ENCODE results near the gene MZT2B. TPM values are rescaled to one million over a fixed set of nuclear protein-coding genes. Genes with fewer than 3 reads are reported as not detected.
A peak's percentile ranks its signal among the peaks of the same experiment; 100 is the strongest.
"Not testable (repeated sequence)": the region's sequence is repeated elsewhere in the genome, so short reads cannot be mapped to it uniquely, and the experiment has no call there.

Gene MZT2B
- total RNA-seq, 4 donors from 2014 or later, result 97.4 to 180 (median 142) TPM

DNA sequence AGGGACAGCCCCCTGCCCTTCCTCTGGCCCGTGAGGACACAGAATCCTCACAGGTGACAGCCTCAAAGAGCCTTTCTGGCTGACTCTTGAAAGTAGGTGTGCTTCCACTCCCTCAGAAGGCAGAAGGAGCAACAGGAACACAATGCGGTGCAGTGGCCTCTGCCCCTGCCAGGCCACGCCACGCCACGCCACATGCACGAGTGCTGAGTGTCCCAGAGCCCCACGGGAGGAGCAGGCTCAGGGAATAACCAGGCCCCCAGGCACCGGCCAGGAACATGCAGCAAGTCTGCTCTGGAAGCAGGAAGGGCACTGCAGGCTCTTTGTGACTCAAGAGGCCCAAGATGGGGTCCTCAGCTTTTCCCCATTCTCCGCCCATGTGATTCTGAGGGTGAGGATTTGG lies 19.1 kb upstream of the MZT2B start:
- Histone ChIP-seq H3K27me3 (no peaks in the 10 kb centered on the region), H3K4me3 (no peak overlapping the region), H3K27ac (no peak overlapping the region), H3K4me1 (no peaks in the 10 kb centered on the region), H3K9me3 (no peaks in the 10 kb centered on the region), H3K36me3 (peaks cover 10 to 100% (median 20%) of the 10 kb centered on the region in 3 donors)
- no peak for DNase-seq
- 93 to 100% methylated on average over 1 to 7 of the region's 9 CpGs for WGBS, 2 donors
- TF ChIP-seq, protein P1, sequence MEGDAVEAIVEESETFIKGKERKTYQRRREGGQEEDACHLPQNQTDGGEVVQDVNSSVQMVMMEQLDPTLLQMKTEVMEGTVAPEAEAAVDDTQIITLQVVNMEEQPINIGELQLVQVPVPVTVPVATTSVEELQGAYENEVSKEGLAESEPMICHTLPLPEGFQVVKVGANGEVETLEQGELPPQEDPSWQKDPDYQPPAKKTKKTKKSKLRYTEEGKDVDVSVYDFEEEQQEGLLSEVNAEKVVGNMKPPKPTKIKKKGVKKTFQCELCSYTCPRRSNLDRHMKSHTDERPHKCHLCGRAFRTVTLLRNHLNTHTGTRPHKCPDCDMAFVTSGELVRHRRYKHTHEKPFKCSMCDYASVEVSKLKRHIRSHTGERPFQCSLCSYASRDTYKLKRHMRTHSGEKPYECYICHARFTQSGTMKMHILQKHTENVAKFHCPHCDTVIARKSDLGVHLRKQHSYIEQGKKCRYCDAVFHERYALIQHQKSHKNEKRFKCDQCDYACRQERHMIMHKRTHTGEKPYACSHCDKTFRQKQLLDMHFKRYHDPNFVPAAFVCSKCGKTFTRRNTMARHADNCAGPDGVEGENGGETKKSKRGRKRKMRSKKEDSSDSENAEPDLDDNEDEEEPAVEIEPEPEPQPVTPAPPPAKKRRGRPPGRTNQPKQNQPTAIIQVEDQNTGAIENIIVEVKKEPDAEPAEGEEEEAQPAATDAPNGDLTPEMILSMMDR (IDR thresholded peaks at IDR 0.05), result no peak
- no peak for TF ChIP-seq POLR2A (IDR thresholded peaks at IDR 0.05)
- intact Hi-C loops (cut with DNase I), result no loop called here

DNA sequence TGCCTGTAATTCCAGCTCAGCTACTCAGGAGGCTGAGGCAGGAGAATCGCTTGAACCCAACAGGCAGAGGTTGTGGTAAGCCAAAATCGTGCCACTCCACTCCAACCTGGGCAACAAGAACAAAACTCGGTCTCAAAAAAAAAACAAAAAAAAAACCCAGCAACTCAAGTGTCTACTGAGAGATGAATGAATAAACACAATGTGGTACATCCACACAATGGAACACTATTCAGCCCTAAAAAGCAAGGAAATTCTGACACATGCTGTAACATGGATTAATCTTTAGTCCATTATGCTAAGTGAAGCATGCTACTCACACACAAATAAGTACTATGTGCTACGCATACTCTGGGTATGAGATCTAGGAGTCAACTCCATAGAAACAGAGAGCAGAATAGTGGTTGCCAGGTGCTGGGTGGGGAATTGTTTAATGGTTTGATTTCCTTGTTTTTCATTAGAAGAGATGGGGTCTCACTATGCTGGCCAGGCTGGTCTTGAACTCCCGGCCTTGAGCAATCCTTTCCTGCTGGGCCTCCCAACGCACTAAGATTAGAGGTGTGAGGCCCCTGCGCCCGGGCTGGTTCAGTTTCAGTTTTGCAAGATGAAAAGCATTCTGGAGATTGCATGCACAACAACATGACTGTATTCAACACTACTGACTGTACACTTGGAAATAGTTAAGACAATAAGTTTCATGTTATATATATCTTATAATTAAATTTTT lies 16.6 kb upstream of the MZT2B start:
- Histone ChIP-seq H3K4me3 (no peak overlapping the region), H3K36me3 (peaks cover 10 to 100% (median 28%) of the 10 kb centered on the region in 3 donors), H3K4me1 (no peaks in the 10 kb centered on the region), H3K9me3 (no peaks in the 10 kb centered on the region), H3K27ac (no peak overlapping the region), H3K27me3 (no peaks in the 10 kb centered on the region)
- intact Hi-C loops (cut with DNase I), result no loop called here
- DNase-seq, result no peak
- 95 to 96% methylated on average over 5 to 8 of the region's 8 CpGs for WGBS, 2 donors
- no peak for TF ChIP-seq POLR2A (IDR thresholded peaks at IDR 0.05)
- TF ChIP-seq, protein P1 (IDR thresholded peaks at IDR 0.05), result no peak

DNA sequence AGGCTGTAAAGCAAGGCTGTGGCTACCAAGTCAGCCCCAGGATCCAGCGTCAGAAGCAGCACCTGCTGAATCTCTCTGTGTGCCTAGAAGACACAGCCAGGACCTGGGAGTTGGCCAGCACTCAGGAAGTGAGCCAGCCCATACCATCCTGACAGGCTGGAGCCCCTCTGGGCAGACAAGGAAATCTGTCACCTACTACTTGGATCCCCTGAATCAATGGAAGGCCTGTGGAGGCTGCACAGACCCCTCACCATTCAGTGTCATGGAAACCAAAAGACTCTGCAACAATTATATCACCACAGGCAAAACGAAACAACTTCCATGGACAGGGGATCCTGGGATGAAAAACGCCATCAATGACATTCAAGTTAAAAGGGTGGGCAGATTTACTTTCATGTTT lies 15.5 kb upstream of the MZT2B start:
- H3K4me3 ChIP-seq; H3K9me3 ChIP-seq; intact Hi-C loops (cut with DNase I); H3K4me1 ChIP-seq; H3K27ac ChIP-seq; H3K27me3 ChIP-seq; DNase-seq: not testable (repeated sequence)
- peaks cover 12 to 100% (median 28%) of the 10 kb centered on the region in 3 donors for H3K36me3 ChIP-seq
- WGBS, 2 donors, result 81% methylated on average over 2 of the region's 3 CpGs

DNA sequence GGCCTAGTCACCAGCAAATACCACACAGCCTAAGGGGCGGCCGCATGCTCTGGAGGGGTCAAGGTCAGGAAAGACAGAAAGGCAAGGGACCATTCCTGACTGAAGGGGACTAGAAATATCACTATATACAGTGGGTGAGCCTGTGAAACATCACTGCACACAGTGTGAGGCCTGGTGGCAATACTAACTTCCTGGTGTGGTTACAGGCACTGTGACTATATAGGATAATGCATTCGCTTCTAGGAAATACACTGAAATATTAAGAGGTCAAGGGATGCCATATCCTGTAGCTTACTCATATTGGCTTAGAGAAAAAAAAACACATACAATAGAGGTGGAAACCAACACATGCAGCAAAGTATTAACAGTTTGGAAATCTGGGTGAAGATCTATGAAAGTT lies 12.9 kb upstream of the MZT2B start:
- WGBS, 2 donors, result 60 to 96% methylated on average over 1 to 3 of the region's 3 CpGs
- H3K36me3 ChIP-seq, result peaks cover 12 to 100% (median 12%) of the 10 kb centered on the region in 3 donors
- intact Hi-C loops (cut with DNase I); DNase-seq; H3K4me1 ChIP-seq; H3K4me3 ChIP-seq; H3K27ac ChIP-seq; H3K9me3 ChIP-seq; H3K27me3 ChIP-seq: not testable (repeated sequence)

DNA sequence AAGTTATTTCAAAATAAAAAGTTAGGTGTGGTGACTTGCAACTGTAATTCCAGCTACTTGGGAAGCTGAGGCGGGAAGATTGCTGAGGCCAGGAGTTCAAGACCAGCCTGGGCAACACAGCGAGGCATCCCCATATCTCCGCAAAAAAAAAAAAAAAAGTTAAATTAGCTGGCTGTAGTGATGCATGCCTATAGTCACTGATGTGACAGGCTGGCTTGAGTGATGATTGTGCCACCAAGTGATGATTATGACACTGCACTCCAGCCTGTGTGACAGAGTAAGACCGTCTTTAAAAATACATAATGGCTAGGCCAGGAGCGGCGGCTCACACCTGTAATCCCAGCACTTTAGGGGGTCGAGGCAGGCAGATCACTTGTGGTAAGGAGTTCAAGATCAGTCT lies 12.2 kb upstream of the MZT2B start:
- H3K4me3 ChIP-seq, result no peak overlapping the region
- peaks cover 8 to 100% (median 9%) of the 10 kb centered on the region in 3 donors for H3K36me3 ChIP-seq
- H3K27me3 ChIP-seq, result no peaks in the 10 kb centered on the region
- WGBS, 2 donors, result 92 to 93% methylated on average over 7 of the region's 7 CpGs
- DNase-seq, result no peak
- H3K9me3 ChIP-seq, result no peaks in the 10 kb centered on the region
- intact Hi-C loops (cut with DNase I), result no loop called here
- no peaks in the 10 kb centered on the region for H3K4me1 ChIP-seq
- TF ChIP-seq, protein P1 (IDR thresholded peaks at IDR 0.05), result no peak
- TF ChIP-seq POLR2A (IDR thresholded peaks at IDR 0.05), result no peak
- H3K27ac ChIP-seq, result no peak overlapping the region

DNA sequence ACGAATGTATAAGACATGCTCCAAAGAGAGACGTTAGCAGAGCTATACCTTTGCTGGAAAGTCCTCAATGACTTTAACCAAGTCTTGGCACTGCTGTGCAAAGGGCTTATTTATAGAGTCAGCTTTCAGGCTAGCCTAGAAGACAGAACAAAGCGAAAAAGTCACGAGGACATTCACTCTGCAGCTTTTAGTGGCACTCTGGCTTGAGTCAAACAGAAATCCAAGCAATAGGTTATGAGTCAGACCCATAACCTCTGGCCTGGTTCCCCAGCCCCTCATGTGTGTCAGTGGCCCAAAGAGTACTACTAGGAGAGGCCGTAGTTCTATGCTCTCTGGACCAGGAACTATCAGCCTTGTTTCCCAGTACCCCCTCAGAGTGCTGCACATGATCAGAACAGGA lies 7.2 kb upstream of the MZT2B start:
- H3K9me3 ChIP-seq; H3K27ac ChIP-seq; H3K4me3 ChIP-seq; H3K4me1 ChIP-seq; H3K27me3 ChIP-seq; intact Hi-C loops (cut with DNase I); DNase-seq: not testable (repeated sequence)
- WGBS, 2 donors, result 75 to 77% methylated on average over 4 to 5 of the region's 5 CpGs
- peaks cover 8 to 66% (median 9%) of the 10 kb centered on the region in 3 donors for H3K36me3 ChIP-seq

DNA sequence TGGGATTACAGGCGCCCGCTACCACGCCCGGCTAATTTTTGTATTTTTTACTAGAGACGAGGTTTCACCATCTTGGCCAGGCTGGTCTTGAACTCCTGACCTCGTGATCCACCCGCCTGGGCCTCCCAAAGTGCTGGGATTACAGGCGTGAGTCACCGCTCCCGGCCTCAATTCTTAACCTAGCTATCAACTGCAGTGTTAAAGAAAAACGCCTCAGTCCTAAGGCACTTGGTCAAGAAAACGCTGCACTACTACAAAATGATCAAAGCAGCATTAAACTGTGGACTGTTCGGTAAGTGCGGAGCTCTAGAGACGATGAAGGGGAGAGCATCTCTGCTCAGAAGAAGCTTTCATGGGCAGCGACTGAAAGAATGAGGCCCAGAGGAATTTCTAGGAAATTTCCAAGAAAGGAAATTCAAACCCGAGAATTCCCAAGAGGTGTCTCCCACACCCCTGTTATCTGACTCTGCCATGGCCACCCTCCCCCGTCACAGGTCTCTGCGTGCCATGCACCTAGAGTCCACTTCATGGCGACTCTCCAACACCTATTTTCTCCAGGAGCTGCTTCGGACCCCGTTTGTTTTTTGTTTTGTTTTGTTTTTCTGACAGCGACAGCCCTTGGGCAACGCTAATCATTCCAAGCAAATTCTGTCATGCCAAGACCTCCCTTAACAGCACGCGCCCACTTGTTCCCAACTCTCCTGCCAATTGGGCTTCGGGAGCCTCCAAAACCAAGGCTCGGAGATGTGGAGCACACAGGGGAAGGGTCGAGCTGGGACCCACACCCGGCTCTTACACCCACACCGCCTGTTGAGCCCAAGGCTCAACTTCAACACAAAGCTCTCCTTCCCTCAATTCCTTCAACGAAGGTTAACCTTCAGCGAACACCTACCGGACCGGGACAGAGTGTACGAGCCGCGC lies 1.4 kb upstream of the MZT2B start:
- not testable (repeated sequence) for H3K9me3 ChIP-seq, DNase-seq, H3K27me3 ChIP-seq
- 21 to 34% methylated on average over 24 to 28 of the region's 38 CpGs for WGBS, 2 donors
- Histone ChIP-seq H3K4me3 (peak overlapping the region; percentile 74 to 96 (median 86)), H3K27ac (peak overlapping the region; percentile 88 to 98 (median 94)), H3K36me3 (peaks cover 0 to 20% (median 7%) of the 10 kb centered on the region in 3 donors), H3K4me1 (peaks cover 19 to 38% (median 20%) of the 10 kb centered on the region in 3 donors)
- intact Hi-C loops (cut with DNase I), result loop anchor here (5.0 kb wide), 1 partner anchor 162 kb away; the partner anchor contains the start of gene IMP4

Data from esophagus squamous epithelium (tissue), 5 donors.